GM21528 (cell line): ENCODE results near the gene PGS1.

ENCODE experiments used
- ATAC-seq: cut with Tn5 transposase; IDR thresholded peaks from one replicate; pipeline ENCODE4 v1.9.1; 2021; ENCODE audit warnings: mild to moderate bottlenecking, moderate library complexity; ENCODE audit not compliant: unreplicated experiment, low FRiP score

Gene PGS1

GRCh38 chr17:78423961-78424675 is 45.7 kb downstream of the PGS1 start:
- no peak for ATAC-seq

- ATAC-seq: no peak
Observed at GRCh38 chr17:78425429-78425828, 47.0 kb downstream of the PGS1 start.

GRCh38 chr17:78426293-78426879 is 47.9 kb downstream of the PGS1 start:
- no peak for ATAC-seq

- ATAC-seq: no peak
Observed at GRCh38 chr17:78427140-78427539, 48.7 kb downstream of the PGS1 start.

DNA sequence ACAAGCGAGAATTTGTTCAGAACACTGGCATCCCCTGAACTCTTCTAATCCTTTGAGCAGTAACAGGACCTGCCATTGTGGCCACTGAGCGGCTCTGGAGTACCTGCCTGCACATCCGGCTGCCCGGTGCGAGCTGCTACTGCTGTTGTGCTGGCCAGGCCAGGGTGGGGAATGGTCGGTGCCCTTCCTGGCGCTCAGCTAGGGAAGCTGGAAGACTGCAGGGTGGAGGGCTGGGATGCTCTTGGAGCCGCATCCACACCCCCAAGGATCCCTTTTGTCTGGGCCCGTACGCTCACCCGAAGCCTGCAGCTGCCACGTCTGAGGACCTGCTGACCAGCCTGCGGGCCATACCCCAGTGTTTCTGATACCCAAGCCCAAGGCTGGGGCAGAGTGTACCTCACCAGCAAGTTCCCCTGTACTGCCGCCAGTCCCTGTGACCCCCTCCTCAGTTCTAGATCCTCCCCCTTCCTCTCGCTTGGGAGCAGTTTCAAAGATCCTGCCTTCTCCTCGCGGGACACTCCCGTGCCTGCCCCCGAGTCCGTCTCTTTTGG is 49.7 kb downstream of the PGS1 start:
- no peak for ATAC-seq

DNA sequence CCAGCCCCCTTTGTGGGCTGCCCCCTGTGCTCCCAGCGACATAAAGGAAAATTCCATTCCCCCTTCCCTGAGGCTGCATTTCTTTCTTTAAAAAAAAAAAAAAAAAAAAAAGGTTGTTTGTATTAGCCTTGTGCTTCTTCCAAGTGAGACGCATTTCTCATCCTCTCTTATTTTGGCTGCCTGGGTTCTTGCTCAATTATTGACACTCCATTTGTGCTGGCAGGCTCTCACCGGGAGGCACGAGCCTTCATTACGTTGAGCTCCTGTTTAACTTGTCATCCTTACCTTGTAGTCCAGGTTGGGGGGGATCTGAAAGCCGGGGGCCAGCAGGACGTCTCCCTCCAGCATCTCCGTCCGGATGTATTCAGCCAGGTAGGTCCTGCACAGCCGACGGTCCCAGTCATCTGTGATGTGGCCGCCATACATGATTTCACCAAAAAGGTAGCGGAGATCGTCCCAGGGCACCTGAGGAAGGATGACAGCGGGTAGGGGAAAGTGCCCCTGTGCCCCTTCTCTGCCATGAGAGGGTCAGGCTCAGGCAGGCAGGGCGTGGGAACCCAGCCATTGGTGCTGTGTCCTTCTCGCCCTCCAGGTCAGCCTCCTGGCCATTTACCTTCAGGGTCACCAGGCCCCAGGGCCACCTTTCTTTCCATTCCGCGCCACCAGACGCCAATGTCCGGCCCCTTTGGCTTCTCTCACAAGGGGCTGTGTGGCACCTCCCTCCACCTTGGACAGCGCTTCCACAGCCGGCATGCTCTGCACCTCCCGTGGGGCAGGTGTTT is 50.6 kb downstream of the PGS1 start:
- ATAC-seq: no peak

DNA sequence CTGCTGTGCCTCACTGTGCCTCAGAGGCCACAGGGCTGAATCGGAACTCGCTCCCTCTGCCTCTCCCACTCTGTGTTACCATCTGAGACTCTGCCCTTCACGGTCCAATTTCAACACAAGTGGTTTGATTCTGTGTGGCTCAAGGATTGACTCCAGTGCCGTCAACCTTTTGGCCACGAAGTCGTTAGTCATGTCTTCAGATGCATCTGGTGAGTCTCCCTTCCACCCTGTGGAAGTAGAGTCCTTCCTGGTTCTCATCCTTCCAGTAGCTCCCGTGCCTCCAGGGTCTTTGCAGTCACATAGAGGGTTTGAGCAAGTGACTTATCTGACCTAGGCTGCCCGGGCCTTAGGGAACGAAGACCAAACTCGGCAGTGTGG is 51.2 kb downstream of the PGS1 start:
- no peak for ATAC-seq

GRCh38 chr17:78430892-78431691 is 52.6 kb downstream of the PGS1 start:
- no peak for ATAC-seq

GRCh38 chr17:78431692-78431958 is 53.2 kb downstream of the PGS1 start:
- ATAC-seq: no peak

DNA sequence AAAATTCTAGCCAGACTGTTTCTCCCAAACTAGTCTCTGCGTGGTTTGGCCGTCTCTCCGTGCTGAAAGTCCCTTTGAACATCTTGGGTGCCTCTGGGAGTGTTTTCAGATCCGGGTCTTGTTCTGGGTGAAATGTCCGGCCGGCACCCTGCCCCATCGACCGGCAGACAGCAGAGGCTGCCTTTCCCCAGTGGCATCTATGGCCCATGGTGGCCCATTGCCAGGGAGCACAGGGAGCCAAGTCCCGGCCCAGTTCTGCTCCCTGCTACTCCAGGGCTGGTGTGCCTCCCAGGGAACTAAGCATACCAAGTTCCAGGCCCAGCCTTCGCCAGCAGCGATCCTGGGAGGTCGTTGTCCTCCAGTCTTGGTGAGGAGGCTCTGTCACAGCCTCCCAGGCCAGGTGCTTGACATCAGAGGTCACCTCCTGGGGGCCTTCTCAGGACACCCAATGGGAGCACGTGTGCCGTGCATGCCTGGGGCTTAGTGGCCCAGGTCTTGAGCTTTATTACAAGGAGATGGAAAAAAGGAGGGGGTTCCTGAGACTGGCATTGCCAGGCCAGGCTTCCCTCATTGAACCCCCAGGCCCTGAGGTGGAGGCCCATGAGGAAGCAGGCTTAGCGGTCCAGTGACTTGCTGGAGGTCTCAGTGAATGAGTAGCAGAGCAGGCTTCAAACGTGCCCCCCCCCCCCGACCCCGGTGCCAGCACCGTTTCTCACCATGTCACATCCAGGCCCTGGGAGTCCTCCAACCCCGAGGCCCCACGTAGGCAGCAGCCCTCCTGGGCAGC is 54.0 kb downstream of the PGS1 start:
- ATAC-seq: no peak

GRCh38 chr17:78433013-78433727 is 54.7 kb downstream of the PGS1 start:
- no peak for ATAC-seq

DNA sequence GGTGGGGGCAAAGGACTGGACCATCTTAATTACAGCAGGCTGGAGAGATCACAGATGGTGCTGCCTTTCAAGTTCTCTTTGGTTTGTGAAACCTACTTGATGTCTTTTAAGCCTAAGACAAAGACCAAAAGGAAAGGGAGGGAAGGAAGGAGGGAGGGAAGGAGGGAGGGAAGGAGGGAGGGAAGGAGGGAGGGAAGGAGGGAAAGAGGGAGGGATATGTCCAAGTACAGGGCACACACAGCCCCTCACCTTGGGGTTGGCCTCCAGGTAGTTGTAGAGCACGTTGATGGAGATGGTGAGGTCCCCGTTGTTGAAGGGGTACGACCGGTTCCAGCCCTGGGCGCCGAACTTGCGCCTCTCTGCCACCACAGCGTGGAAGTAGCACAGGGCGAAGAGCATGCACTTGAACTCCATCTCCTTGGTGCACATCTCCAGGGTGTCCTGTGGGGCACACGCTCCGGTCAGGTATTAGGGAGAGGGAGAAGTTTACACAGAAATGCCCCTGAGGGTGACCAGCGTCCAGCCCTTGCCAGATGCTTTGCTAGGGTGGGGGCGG is 55.4 kb downstream of the PGS1 start:
- ATAC-seq: no peak

DNA sequence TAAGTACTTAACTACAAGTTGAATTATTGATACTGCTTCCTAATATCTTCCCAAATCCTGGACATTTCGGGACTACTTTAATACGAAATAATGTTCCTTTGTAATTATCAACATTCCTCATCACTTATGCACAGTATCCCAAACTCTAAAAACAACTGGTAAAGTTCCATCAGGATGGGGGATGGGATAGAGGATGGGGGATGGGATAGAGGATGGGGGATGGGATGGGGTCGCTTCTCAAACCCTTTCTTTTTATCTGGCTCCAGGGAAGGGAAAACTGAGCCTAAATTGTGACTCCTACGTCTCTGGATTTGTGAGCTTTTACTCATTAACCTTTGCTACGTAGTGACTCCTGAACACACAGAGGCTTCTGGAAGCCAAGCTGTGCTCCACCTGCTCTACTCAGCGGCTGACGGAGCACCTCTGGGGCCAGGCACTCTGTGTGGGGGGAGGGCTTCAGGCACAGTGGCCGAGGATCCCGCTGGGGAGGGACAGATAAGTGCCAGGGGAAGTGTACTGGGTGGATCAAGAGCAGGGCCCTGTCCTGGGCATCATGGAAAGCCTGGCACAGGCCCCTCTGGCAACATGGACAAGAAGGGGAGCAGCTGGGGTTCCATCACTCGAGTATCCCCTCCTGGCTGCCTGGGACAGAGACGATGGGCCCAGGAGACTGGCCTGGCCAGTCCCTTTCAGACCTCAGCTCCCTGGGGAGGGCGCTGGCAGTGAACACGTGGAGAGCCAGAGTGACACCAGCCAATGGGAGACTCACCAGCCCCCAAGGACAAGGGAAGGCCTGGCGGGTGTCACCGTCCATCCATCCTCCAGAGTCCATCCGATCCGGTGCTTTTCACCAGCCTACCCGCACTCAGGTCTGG is 56.2 kb downstream of the PGS1 start:
- ATAC-seq: no peak

- ATAC-seq: no peak
Observed at GRCh38 chr17:78435330-78436005, 57.0 kb downstream of the PGS1 start.

DNA sequence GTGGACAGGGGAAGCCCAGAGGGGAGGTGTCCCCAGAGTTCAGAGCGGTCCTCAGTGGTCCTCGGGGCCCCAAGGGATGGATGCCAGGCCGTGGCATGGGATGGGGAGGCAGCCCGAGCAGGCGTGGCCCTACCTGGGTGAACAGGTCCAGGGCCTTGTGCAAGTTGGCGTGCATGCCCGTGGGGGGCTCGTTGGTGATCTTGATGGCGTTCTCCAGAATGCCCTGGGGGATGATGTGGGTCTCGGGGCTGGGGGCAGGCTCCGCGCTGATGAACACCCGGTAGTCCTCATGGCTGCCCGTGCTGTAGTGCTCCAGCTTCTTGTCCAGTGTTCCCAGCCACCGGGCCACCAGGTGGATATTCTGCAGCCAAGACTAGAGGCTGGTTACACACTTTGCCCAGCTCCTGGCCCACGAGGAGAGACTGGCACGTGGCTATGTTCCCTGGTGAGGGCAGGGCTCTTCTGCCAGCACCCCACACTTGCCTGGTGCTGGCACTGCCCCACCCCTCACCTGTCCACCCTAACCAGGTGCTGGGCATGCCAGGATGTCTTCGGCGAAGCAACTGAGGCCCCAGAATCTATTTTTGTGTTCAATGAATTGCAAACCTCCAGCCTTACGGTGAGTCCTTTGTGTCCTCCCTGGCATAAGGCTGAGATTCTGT is 59.2 kb downstream of the PGS1 start:
- ATAC-seq: no peak

DNA sequence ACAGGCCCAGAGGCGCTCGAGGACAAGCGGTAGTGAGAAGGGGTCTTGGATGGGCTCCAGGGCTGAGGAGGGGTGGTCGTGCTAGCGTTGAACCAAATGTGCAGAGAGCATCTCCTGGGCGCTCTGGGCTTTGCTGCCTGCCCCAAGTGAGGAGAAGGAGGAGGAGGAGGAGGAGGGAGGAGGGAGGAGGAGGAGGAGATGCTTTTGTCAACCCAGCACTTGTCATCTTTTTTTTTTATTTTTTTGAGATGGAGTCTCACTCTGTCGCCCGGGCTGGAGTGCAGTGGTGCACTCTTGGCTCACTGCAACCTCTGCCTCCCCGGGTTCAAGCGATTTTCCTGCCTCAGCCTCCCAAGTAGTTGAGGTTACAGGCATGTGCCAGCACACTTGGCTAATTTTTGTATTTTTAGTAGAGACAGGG is 59.8 kb downstream of the PGS1 start:
- ATAC-seq: no peak

DNA sequence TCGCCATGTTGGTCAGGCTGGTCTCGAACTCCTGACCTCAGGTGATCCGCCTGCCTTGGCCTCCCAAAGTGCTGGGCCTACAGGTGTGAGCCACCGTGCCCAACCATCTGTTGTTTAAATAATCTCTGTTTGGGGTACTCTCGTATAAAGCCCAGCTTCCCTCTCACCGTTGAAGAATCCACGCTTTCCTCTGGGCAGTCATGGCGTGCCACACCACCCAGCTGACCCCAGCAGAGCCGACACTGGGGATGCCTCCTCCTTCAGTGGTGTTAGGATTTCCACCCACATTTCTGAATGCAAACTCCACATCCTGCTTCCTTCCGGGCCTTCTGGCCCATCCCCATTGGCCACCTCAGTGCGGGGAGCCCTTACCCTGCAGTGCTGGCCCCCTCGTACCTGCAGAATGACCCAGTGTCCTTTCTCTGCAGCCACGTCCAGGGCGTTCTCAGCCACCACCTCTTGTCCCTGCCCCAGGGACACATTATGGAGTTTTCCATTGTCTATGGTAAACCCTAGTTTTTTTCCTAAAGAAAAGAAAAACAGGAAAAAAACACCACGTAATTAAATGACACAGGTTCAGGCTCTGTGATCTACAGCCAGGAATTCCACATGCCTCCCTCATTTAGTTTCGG is 60.4 kb downstream of the PGS1 start:
- ATAC-seq: no peak
